Mucosa of descending colon (tissue), 3 donors: ENCODE measurements around the gene STAT3. TPM values are rescaled to one million over a fixed set of nuclear protein-coding genes. Genes with fewer than 3 reads are reported as not detected.

Experiments
- ATAC-seq: fragments of 200-7000 bp; cut with Tn5 transposase; one replicate; pipeline ENCODE4 v1.9.1; 2020; ENCODE audit warnings: mild to moderate bottlenecking, moderate library complexity
- DNase-seq, 3 donors: peaks; one replicate each; pipeline ENCODE4 v3.0.0-alpha.2; 2020
- H3K36me3 ChIP-seq: fragments of 200-600 bp; one replicate; pipeline ENCODE4 v1.8.0; 2021; ENCODE audit warnings: low read depth, mild to moderate bottlenecking
- H3K4me1 ChIP-seq: fragments of 200-600 bp; one replicate; pipeline ENCODE4 v1.8.0; 2021; ENCODE audit warnings: low read depth, mild to moderate bottlenecking
- H3K4me3 ChIP-seq: fragments of 200-600 bp; one replicate; pipeline ENCODE4 v1.8.0; 2021; ENCODE audit warnings: mild to moderate bottlenecking
- H3K9me3 ChIP-seq: fragments of 200-600 bp; one replicate; pipeline ENCODE4 v1.8.0; 2021; ENCODE audit warnings: mild to moderate bottlenecking
- intact Hi-C, 2 donors: fragments of 100-400 bp; cut with DNase I in 1 of 2; cut with micrococcal nuclease in 1 of 2; formaldehyde crosslinking; loops; one replicate each; pipeline versions ENCODE4 v1.11.0 to v1.11.1; 2022; cut with DNase I, micrococcal nuclease
- total RNA-seq, 3 donors: library from RNA; stranded (reverse); fragmentation: NEBNext Ultra II Directional in 2 of 3; extraction: Animal tissue kit (Norgen Biotek cat#: 25700) in 2 of 3; gene quantifications; one replicate each; pipeline versions ENCODE4 v1.2.1 to v1.2.4, GENCODE V29; 2021 to 2023
- TF ChIP-seq, protein P1 (sequence below): fragments of 200-600 bp; IDR thresholded peaks from one replicate; pipeline ENCODE4 v1.8.0; 2022; ENCODE audit warnings: antibody characterized with exemption, mild to moderate bottlenecking
- donor health status: DM: no; HTN: no; CAD: no; lungs with moderate emphysema.
- donor health status: DM: no; HTN: no; CAD: no.
- donor health status: DM: no; HTN: yes; CAD: no.

The STAT3 gene
- total RNA-seq, 3 donors from 2014 or later: 158 to 230 (median 227) TPM

DNA sequence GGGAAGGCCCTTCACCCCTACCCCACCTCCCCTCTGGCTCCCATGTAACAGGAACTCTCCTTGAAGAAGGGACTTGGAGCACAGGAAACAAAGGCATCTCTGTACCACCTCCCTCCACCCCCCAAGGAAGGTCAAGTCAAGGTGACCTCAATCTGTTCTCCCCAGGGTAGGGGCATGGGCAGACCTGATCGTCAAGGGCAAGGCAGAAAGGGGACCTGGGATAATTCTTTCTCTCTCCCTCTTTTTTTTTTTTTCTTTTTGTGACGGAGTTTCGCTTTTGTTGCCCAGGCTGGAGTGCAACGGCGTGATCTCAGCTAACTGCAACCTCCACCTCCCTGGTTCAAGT is 104.2 kb downstream of the STAT3 start:
- Histone ChIP-seq H3K36me3 (no peaks in the 10 kb centered on the region), H3K4me3 (no peak overlapping the region), H3K4me1 (peaks cover 9% of the 10 kb centered on the region), H3K9me3 (no peaks in the 10 kb centered on the region)
- TF ChIP-seq, protein P1, sequence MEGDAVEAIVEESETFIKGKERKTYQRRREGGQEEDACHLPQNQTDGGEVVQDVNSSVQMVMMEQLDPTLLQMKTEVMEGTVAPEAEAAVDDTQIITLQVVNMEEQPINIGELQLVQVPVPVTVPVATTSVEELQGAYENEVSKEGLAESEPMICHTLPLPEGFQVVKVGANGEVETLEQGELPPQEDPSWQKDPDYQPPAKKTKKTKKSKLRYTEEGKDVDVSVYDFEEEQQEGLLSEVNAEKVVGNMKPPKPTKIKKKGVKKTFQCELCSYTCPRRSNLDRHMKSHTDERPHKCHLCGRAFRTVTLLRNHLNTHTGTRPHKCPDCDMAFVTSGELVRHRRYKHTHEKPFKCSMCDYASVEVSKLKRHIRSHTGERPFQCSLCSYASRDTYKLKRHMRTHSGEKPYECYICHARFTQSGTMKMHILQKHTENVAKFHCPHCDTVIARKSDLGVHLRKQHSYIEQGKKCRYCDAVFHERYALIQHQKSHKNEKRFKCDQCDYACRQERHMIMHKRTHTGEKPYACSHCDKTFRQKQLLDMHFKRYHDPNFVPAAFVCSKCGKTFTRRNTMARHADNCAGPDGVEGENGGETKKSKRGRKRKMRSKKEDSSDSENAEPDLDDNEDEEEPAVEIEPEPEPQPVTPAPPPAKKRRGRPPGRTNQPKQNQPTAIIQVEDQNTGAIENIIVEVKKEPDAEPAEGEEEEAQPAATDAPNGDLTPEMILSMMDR: no peak
- DNase-seq: no peak
- no peak for ATAC-seq
- intact Hi-C loops: no loop called here

DNA sequence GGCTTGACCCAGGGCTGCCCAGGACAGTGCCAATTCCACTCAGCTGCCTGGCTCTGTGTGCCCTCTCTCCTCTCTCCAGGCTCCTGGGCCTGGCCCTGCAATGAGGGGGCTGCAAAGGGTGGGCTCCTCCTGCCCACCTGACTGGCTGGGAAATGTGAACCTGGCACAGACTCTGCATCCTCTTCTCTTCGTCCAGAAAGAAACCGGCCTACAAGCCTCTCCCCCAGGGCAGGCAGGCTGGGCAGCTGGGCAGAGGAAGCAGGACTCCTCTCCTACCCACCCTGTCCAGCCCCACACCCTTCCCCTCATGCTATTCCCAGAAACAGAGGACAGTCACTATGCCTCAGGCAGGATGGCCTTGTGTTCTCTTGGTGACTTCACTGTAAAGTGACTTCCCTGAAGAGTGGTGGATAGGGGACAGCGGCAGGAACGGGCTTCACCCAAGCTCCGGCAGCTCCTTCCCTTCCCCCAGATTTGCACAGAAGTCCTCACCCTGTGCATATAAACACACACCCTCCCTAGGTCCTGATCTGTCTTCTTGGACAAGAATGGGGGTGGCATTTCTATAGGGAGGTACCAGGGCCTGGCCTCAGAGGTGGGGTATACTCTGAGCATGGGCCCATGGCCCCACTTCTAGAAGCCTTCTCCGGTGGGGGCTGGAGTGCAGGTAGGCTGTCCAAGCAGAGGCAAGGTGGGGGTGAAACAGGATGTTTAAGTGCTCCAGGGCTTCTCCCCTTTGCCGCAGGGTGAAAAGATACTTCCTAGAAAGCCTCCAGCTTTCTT is 104.8 kb downstream of the STAT3 start:
- ATAC-seq (no peak), DNase-seq (no peak)

DNA sequence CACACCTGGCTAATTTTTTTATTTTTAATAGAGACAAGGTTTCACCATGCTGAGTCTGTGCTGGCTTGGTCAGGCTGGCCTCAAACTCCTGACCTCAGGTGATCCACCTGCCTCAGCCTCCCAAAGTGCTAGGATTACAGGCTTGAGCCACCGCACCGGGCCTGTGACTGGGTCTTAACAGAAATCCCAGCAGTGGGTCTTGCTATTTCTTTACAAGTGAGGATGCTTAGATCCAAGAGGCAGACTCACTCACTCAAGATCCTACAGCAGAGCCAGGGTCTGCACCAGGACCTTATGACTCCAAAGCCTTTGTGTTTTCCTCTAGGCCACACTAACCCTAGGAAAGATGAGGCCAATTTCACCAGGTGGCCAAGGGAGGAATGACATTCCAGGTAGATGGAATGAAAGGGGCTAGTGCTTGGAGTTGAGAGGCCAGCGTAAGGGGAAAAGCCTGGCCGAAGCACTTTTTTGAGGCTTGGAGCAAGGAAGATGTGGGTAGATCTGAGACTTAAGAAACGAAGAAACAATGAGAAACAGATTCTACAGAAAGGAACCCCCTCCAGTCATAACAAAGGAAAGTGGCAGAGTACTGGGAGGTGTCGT is 105.7 kb downstream of the STAT3 start:
- ATAC-seq: no peak
- H3K4me1 ChIP-seq: peaks cover 9% of the 10 kb centered on the region
- DNase-seq: no peak
- H3K9me3 ChIP-seq: no peaks in the 10 kb centered on the region
- H3K4me3 ChIP-seq: no peak overlapping the region
- TF ChIP-seq, protein P1: no peak
- intact Hi-C loops: no loop called here
- H3K36me3 ChIP-seq: no peaks in the 10 kb centered on the region

More for the DNA sequence above, 104.8 kb downstream of the STAT3 start:
- H3K36me3 ChIP-seq: no peaks in the 10 kb centered on the region
- no peak overlapping the region for H3K4me3 ChIP-seq
- intact Hi-C loops: no loop called here
- peaks cover 9% of the 10 kb centered on the region for H3K4me1 ChIP-seq
- no peaks in the 10 kb centered on the region for H3K9me3 ChIP-seq
- TF ChIP-seq, protein P1: no peak

DNA sequence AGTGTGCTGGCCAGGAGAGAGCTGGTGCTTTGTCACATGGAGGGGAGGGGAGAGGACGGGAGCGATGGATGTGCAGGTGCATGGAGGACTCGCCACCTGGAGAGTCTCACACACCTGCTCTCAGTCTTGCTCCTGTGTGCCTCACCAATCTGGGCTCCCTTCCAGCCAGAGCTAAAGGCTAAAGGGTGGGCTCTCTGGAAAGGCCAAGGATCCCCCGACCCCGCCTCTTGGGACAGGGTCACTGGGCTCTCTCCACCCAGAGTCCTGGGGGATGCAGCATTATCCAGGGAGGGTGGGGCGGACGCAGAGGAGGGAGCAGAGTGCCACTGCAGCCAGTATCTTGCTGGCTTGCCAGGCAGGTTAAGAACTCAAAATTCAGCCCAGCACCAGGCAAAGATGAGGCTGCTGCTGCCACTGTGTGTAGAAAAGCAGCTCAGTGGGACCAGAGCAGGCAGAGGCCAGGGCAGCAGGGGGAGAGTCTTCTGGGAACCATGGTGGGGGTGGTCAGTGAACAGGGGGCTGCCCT is 106.6 kb downstream of the STAT3 start:
- H3K9me3 ChIP-seq: no peaks in the 10 kb centered on the region
- peak; percentile 35 for ATAC-seq
- TF ChIP-seq, protein P1: no peak
- no peak for DNase-seq
- intact Hi-C loops: no loop called here
- H3K36me3 ChIP-seq: no peaks in the 10 kb centered on the region
- peaks cover 8% of the 10 kb centered on the region for H3K4me1 ChIP-seq
- no peak overlapping the region for H3K4me3 ChIP-seq

DNA sequence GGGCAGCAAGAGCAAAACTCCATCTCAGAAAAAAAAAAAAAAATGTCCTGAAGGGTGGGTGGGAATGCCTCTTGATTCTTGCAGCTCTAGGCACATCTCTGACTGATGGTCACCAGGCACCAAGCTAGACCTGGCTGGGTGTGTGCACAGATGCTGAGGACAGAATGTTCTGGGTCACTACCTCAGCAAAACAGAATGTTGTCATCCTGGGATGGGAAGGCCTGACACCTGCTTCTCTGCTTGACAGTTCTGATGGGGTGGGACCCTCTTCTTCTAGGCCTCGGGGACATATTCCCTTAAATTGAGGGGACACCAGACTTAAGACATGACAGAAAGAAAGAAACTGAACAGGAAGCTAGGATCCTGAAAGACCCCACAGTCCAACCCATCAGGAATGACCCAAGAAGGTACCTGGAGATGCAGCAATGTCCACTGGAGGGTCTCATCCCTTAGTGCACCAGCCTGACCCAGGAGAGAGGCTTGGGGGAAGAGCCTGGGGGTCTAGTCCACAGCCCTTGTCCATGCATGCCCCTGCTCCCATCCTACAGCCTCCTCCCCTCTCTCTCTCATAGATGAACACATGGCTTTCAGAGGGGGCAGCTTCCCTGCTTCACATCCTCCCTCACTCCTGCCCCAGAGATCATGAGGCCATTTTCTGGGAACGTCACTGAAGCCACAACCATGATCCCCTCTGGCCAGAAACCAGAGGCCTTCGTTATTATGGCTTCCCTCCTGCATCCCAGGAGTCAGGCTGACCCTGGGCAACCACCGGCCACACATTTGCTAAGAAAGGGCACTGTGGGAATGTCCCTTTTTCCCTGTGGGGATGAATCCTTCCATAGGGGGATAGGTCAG is 108.2 kb downstream of the STAT3 start:
- H3K36me3 ChIP-seq: no peaks in the 10 kb centered on the region
- ATAC-seq: no peak
- H3K4me3 ChIP-seq: no peak overlapping the region
- no peaks in the 10 kb centered on the region for H3K9me3 ChIP-seq
- intact Hi-C loops: no loop called here
- peaks cover 3% of the 10 kb centered on the region for H3K4me1 ChIP-seq
- no peak for DNase-seq
- TF ChIP-seq, protein P1: no peak
